HepG2 (cell line): ENCODE data around the gene RAB20. TPM values are rescaled to one million over a fixed set of nuclear protein-coding genes. Genes with fewer than 3 reads are reported as not detected.
A peak's percentile ranks its signal among the peaks of the same experiment; 100 is the strongest.

Experiments used
- ATAC-seq: fragments of 200-7000 bp; cut with Tn5 transposase; 3 replicates; pipeline ENCODE4 v1.9.1; 2020; ENCODE audit warnings: mild to moderate bottlenecking, moderate library complexity
- BruUV-seq: library from RNA; stranded (reverse); fragments of 400-500 nt; replicated peaks from 2 replicates; lab custom pipeline; 2021; lab: Mats Ljungman, UMichigan
- CTCF ChIA-PET: fragments of 300-600 bp; formaldehyde crosslinking; extraction: SDS; loops from one replicate; lab custom pipeline; 2021; ENCODE audit warnings: low total read pairs, inconsistent platforms, low intra/inter-chr PET ratio; lab: Yijun Ruan, JAX
- POLR2A ChIA-PET: fragments of 350-600 bp; sonication (Branson Sonifier 250); formaldehyde crosslinking; loops from one replicate; lab custom pipeline; 2020; ENCODE audit warnings: antibody characterized with exemption, inconsistent platforms; lab: Yijun Ruan, JAX
- DNase-seq: peaks from one replicate; pipeline ENCODE4 v3.0.0-alpha.2; 2015; ENCODE audit warnings: low spot score
- FAIRE-seq: peaks from 3 replicates; lab custom pipeline; 2011; peaks lifted over from hg19 to GRCh38; lab: Jason Lieb, UNC
- H2AFZ ChIP-seq: one replicate; pipeline ENCODE4 v1.6.1; 2011; ENCODE audit warnings: low read length, inconsistent platforms
- H3K27ac ChIP-seq: fragments of 300-600 bp; 3 replicates; pipeline ENCODE4 v1.8.0; 2011; ENCODE audit warnings: mixed run types, mild to moderate bottlenecking, mixed read lengths, low read length, inconsistent platforms; ENCODE audit not compliant: insufficient read depth; ENCODE audit errors: extremely low read length
- H3K27me3 ChIP-seq, 2 experiments: fragments of 200-600 bp in 1 of 2; 2 replicates in 1 of 2; 3 replicates in 1 of 2; pipeline versions ENCODE4 v1.6.0 to v1.8.0; 2011; ENCODE audit warnings: low read length in 2 of 2, mild to moderate bottlenecking in 2 of 2, moderate library complexity in 2 of 2, inconsistent platforms in 1 of 2; ENCODE audit not compliant: insufficient read depth in 2 of 2, control insufficient read depth in 1 of 2
- H3K36me3 ChIP-seq, 2 experiments: fragments of 200-600 bp in 1 of 2; replicated peaks in 1 of 2; 2 replicates in 1 of 2; 3 replicates in 1 of 2; pipeline versions ENCODE4 v1.5.1 to v1.8.0; 2011; ENCODE audit warnings: low read length in 2 of 2, inconsistent platforms in 1 of 2; ENCODE audit not compliant: insufficient read depth in 2 of 2, control insufficient read depth in 1 of 2
- H3K4me1 ChIP-seq: 2 replicates; pipeline ENCODE4 v1.5.1; 2012; ENCODE audit warnings: low read length, inconsistent platforms; ENCODE audit not compliant: insufficient read depth
- H3K4me2 ChIP-seq: 2 replicates; pipeline ENCODE4 v1.6.0; 2011; ENCODE audit warnings: low read depth, low read length, inconsistent platforms
- H3K4me3 ChIP-seq, 3 experiments: fragments of 200-600 bp in 1 of 3; sonication (generic), shearing (Covaris generic) in 1 of 3; replicated peaks in 1 of 3; 2 replicates each; pipeline ENCODE4 v1.5.1; 2011 to 2016; ENCODE audit warnings: low read length in 3 of 3, inconsistent platforms in 2 of 3, low read depth in 2 of 3, mild to moderate bottlenecking in 2 of 3, control low read depth in 1 of 3, mixed read lengths in 1 of 3; ENCODE audit not compliant: insufficient read depth in 1 of 3
- H3K79me2 ChIP-seq: one replicate; pipeline ENCODE4 v1.6.1; 2011; ENCODE audit warnings: low read length, inconsistent platforms; ENCODE audit not compliant: insufficient read depth
- H3K9ac ChIP-seq: 2 replicates; pipeline ENCODE4 v1.6.0; 2011; ENCODE audit warnings: mild to moderate bottlenecking, low read depth, low read length, inconsistent platforms; ENCODE audit not compliant: insufficient read depth
- H3K9me3 ChIP-seq: 2 replicates; pipeline ENCODE4 v1.5.1; 2012; ENCODE audit warnings: mild to moderate bottlenecking, low read length
- H4K20me1 ChIP-seq: 2 replicates; pipeline ENCODE4 v1.6.0; 2011; ENCODE audit warnings: inconsistent platforms, mild to moderate bottlenecking, low read length, moderate library complexity; ENCODE audit not compliant: insufficient read depth
- BORCS8-MEF2B ChIP-seq: sonication (generic); formaldehyde crosslinking; IDR thresholded peaks from 2 replicates; pipeline ENCODE4 v1.8.0; 2022; ENCODE audit warnings: mild to moderate bottlenecking, missing genetic modification reagents
- GABPB1 ChIP-seq: IDR thresholded peaks from 2 replicates; pipeline ENCODE4 v1.6.1; 2016; ENCODE audit warnings: mild to moderate bottlenecking, missing genetic modification reagents, moderate library complexity, missing compliant biosample characterization
- IKZF1 ChIP-seq: fragments of 450-650 bp; IDR thresholded peaks from 2 replicates; pipeline ENCODE4 v1.7.1; 2016
- MAFK ChIP-seq, 2 experiments: IDR thresholded peaks in 1 of 2; conservative IDR thresholded peaks in 1 of 2; 2 replicates each; pipeline ENCODE4 v1.6.1; 2011; ENCODE audit warnings: improper control_type of control experiment in 2 of 2, low read length in 2 of 2
- MTF2 ChIP-seq: sonication (generic); formaldehyde crosslinking; IDR thresholded peaks from 2 replicates; pipeline ENCODE4 v1.5.0; 2020; ENCODE audit warnings: missing genetic modification reagents, borderline replicate concordance
- RBFOX2 ChIP-seq: fragments of 200-400 bp; formaldehyde crosslinking; IDR thresholded peaks from 2 replicates; pipeline ENCODE4 v1.6.1; 2017; ENCODE audit warnings: low read depth, mild to moderate bottlenecking, low read length
- SMYD3 ChIP-seq: sonication (generic); formaldehyde crosslinking; IDR thresholded peaks from 2 replicates; pipeline ENCODE4 v1.8.1; 2023; ENCODE audit warnings: mild to moderate bottlenecking, missing genetic modification reagents
- ZNF3 ChIP-seq: IDR thresholded peaks from 2 replicates; pipeline ENCODE4 v1.7.0; 2017; ENCODE audit warnings: inconsistent platforms
- ZNF33B ChIP-seq: sonication (generic); formaldehyde crosslinking; IDR thresholded peaks from 2 replicates; pipeline ENCODE4 v1.5.1; 2020; ENCODE audit warnings: mild to moderate bottlenecking, missing genetic modification reagents
- ZNF567 ChIP-seq: sonication (generic); formaldehyde crosslinking; IDR thresholded peaks from 2 replicates; pipeline ENCODE4 v1.8.1; 2023; ENCODE audit warnings: mild to moderate bottlenecking, missing genetic modification reagents, borderline replicate concordance
- ZNF761 ChIP-seq: sonication (generic); formaldehyde crosslinking; conservative IDR thresholded peaks from 2 replicates; pipeline ENCODE4 v1.4.0; 2020; ENCODE audit warnings: mild to moderate bottlenecking, missing genetic modification reagents
- ZNF788 ChIP-seq: sonication (generic); formaldehyde crosslinking; IDR thresholded peaks from 2 replicates; pipeline ENCODE4 v1.5.0; 2020; ENCODE audit warnings: mild to moderate bottlenecking, missing genetic modification reagents, borderline replicate concordance
- ZZZ3 ChIP-seq: sonication (generic); formaldehyde crosslinking; IDR thresholded peaks from 2 replicates; pipeline ENCODE4 v1.4.0; 2020; ENCODE audit warnings: missing genetic modification reagents, mild to moderate bottlenecking, borderline replicate concordance
- WGBS: methylation state at CpG from one replicate; pipeline ENCODE4 v1.1.6; 2017; ENCODE audit warnings: low lambda C conversion rate; 5-methylcytosine and 5-hydroxymethylcytosine counted together
- in situ Hi-C: cut with HindIII; loops from 2 replicates; pipeline ENCODE4 v1.10.0; 2017; ENCODE audit warnings: low pct_unique_long_range_greater_than_20kb; ENCODE audit not compliant: extremely low pct_ligation_motif_present
- intact Hi-C: fragments of 100-400 bp; cut with micrococcal nuclease; formaldehyde crosslinking; loops from one replicate; pipeline ENCODE4 v1.10.0; 2022; ENCODE audit not compliant: unreplicated experiment
- polyA plus RNA-seq, 8 experiments: library from polyadenylated mRNA; depleted of rRNA in 3 of 8; stranded (reverse) in 7 of 8; unstranded in 1 of 8; fragments of >200 nt; fragmentation: Illumina TruSeq in 4 of 8; extraction: Trizol in 4 of 8; gene quantifications; 2 replicates each; pipeline versions ENCODE4 v1.2.1 to v1.2.3, GENCODE V29; 2011 to 2016; ENCODE audit warnings: low read depth in 4 of 8, missing spikeins in 1 of 8, mixed read lengths in 1 of 8; ENCODE audit not compliant: insufficient read depth in 1 of 8
- total RNA-seq, 5 experiments: library from RNA; depleted of rRNA; stranded (reverse); fragments of >200 nt; fragmentation: Illumina TruSeq; extraction: Trizol; gene quantifications; 2 replicates each; pipeline ENCODE4 v1.2.3, GENCODE V29; 2016; ENCODE audit warnings: low read depth in 1 of 5
- TF ChIP-seq, protein P1 (sequence below): sonication (generic); formaldehyde crosslinking; IDR thresholded peaks from 2 replicates; pipeline ENCODE4 v1.4.0; 2020; ENCODE audit warnings: missing genetic modification reagents
- TF ChIP-seq, protein P2 (sequence below): sonication (generic); formaldehyde crosslinking; IDR thresholded peaks from 2 replicates; pipeline ENCODE4 v1.5.0; 2020; ENCODE audit warnings: mild to moderate bottlenecking, missing genetic modification reagents, moderate library complexity
- TF ChIP-seq, protein P3 (sequence below): IDR thresholded peaks from 2 replicates; pipeline ENCODE4 v1.6.1; 2016; ENCODE audit warnings: missing biosample characterization, missing genetic modification reagents, low read depth

The RAB20 gene
- total and polyA plus RNA-seq, 2 of the 13 experiments (the other 11 are each of a cell fraction or from before 2014, with no cell fraction given), result 15.6 to 30.5 TPM

DNA sequence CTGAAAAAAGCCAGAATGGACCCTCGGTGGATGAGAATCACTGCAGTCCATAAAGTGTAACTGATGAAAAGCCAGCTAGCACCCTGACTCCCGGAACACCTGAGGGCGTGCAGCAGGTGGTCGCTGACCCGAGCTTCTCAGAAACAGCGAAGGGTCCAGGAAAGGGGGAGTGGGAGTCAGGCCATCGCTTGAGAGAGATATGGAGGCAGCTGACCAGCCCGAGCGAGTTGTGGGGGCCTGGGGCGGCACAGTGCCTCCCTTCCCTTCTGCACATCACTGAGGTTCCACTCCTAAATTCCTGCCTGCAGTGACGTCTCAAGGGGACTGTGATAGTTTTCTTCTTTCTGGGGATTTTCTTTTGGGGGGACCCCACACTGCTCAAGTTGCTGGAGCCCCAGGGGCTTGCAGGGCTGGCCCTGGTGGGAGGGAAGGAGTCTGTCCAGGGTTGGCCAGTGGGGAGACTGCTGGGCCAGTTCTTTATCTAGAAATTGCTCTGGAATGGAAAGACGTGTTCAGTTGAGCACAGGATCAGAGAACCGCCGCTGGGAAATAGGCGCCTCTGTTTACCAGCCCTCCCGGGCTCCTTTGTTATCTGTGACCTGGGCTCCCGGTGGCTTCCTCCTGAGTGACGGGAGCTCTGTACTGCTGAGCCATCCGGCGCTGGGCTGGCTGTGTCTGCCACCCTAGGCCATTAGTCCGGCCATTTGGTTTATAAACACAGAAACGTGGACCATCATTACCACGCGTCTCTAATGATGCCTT is 71.3 kb downstream of the RAB20 start:
- in situ Hi-C loops, result no loop called here
- ATAC-seq, result peak; percentile 95
- Histone ChIP-seq H3K4me3 (peak overlapping the region in 1 of 3 experiments; percentile 7; a peak in 1 of 6 replicates), H4K20me1 (no peaks in the 10 kb centered on the region), H3K4me2 (peak overlapping the region; percentile 33), H3K27ac (peak overlapping the region; percentile 10), H2AFZ (no peak overlapping the region), H3K4me1 (peaks cover 72% of the 10 kb centered on the region), H3K36me3 (no peaks in the 10 kb centered on the region), H3K79me2 (no peaks in the 10 kb centered on the region), H3K27me3 (no peaks in the 10 kb centered on the region), H3K9ac (no peak overlapping the region), H3K9me3 (no peaks in the 10 kb centered on the region)
- ChIA-PET CTCF (no interaction called here), POLR2A (no interaction called here)
- no TSS peak for BruUV-seq
- intact Hi-C loops, result loop anchor here (1.0 to 2.0 kb wide), 2 partner anchors 34 to 71 kb away; partner anchors contain the start of gene RAB20
- peak; percentile 89 for DNase-seq
- WGBS, result 52% methylated on average over 13 of the region's 24 CpGs
- FAIRE-seq, result peak; percentile 23
- TF ChIP-seq SMYD3 (CRISPR knock-in tag), result no peak
- no peak for TF ChIP-seq GABPB1 (CRISPR knock-in tag)
- no peak for TF ChIP-seq RBFOX2
- TF ChIP-seq IKZF1, result no peak
- no peak for TF ChIP-seq MTF2 (CRISPR knock-in tag)
- no peak for TF ChIP-seq MAFK (conservative IDR thresholded peaks at IDR 0.05 in 1 of 2, IDR thresholded peaks at IDR 0.05 in 1 of 2; ENCODE audit: low read length in 2 of 2)
- TF ChIP-seq, protein P1, sequence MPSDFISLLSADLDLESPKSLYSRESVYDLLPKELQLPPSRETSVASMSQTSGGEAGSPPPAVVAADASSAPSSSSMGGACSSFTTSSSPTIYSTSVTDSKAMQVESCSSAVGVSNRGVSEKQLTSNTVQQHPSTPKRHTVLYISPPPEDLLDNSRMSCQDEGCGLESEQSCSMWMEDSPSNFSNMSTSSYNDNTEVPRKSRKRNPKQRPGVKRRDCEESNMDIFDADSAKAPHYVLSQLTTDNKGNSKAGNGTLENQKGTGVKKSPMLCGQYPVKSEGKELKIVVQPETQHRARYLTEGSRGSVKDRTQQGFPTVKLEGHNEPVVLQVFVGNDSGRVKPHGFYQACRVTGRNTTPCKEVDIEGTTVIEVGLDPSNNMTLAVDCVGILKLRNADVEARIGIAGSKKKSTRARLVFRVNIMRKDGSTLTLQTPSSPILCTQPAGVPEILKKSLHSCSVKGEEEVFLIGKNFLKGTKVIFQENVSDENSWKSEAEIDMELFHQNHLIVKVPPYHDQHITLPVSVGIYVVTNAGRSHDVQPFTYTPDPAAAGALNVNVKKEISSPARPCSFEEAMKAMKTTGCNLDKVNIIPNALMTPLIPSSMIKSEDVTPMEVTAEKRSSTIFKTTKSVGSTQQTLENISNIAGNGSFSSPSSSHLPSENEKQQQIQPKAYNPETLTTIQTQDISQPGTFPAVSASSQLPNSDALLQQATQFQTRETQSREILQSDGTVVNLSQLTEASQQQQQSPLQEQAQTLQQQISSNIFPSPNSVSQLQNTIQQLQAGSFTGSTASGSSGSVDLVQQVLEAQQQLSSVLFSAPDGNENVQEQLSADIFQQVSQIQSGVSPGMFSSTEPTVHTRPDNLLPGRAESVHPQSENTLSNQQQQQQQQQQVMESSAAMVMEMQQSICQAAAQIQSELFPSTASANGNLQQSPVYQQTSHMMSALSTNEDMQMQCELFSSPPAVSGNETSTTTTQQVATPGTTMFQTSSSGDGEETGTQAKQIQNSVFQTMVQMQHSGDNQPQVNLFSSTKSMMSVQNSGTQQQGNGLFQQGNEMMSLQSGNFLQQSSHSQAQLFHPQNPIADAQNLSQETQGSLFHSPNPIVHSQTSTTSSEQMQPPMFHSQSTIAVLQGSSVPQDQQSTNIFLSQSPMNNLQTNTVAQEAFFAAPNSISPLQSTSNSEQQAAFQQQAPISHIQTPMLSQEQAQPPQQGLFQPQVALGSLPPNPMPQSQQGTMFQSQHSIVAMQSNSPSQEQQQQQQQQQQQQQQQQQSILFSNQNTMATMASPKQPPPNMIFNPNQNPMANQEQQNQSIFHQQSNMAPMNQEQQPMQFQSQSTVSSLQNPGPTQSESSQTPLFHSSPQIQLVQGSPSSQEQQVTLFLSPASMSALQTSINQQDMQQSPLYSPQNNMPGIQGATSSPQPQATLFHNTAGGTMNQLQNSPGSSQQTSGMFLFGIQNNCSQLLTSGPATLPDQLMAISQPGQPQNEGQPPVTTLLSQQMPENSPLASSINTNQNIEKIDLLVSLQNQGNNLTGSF (CRISPR knock-in tag), result no peak
- no peak for TF ChIP-seq ZNF788
- no peak for TF ChIP-seq ZNF567 (CRISPR knock-in tag)
- TF ChIP-seq, protein P2, sequence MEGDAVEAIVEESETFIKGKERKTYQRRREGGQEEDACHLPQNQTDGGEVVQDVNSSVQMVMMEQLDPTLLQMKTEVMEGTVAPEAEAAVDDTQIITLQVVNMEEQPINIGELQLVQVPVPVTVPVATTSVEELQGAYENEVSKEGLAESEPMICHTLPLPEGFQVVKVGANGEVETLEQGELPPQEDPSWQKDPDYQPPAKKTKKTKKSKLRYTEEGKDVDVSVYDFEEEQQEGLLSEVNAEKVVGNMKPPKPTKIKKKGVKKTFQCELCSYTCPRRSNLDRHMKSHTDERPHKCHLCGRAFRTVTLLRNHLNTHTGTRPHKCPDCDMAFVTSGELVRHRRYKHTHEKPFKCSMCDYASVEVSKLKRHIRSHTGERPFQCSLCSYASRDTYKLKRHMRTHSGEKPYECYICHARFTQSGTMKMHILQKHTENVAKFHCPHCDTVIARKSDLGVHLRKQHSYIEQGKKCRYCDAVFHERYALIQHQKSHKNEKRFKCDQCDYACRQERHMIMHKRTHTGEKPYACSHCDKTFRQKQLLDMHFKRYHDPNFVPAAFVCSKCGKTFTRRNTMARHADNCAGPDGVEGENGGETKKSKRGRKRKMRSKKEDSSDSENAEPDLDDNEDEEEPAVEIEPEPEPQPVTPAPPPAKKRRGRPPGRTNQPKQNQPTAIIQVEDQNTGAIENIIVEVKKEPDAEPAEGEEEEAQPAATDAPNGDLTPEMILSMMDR (CRISPR knock-in tag), result no peak
- TF ChIP-seq BORCS8-MEF2B, result no peak
- no peak for TF ChIP-seq ZNF3 (CRISPR knock-in tag)
- TF ChIP-seq ZNF33B (CRISPR knock-in tag), result no peak
- TF ChIP-seq ZNF761, result no peak
- TF ChIP-seq, protein P3, sequence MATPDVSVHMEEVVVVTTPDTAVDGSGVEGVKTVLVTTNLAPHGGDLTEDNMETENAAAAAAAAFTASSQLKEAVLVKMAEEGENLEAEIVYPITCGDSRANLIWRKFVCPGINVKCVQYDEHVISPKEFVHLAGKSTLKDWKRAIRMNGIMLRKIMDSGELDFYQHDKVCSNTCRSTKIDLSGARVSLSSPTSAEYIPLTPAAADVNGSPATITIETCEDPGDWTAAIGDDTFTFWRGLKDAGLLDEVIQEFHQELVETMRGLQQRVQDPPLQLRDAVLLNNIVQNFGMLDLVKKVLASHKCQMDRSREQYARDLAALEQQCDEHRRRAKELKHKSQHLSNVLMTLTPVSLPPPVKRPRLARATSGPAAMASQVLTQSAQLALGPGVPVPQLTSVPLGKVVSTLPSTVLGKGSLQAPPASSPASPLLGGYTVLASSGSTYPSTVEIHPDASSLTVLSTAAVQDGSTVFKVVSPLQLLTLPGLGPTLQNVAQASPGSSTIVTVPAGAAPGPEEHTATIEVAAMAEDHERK (CRISPR knock-in tag), result no peak
- TF ChIP-seq ZZZ3 (CRISPR knock-in tag), result no peak
